H1 (cell line): Measurements from ENCODE around the gene ACBD4. TPM values are rescaled to one million over a fixed set of nuclear protein-coding genes. Genes with fewer than 3 reads are reported as not detected.
A peak's percentile ranks its signal among the peaks of the same experiment; 100 is the strongest.

Source experiments
- CTCF ChIA-PET: fragments of 300-600 bp; sonication (Branson Sonifier 250); formaldehyde crosslinking; loops from one replicate; lab custom pipeline; 2021; ENCODE audit not compliant: partially characterized antibody; lab: Charles Lee
- POLR2A ChIA-PET: fragments of 300-600 bp; sonication (Branson Sonifier 250); formaldehyde crosslinking; loops from one replicate; lab custom pipeline; 2021; ENCODE audit warnings: inconsistent platforms; ENCODE audit not compliant: partially characterized antibody; lab: Charles Lee
- DNase-seq, 2 experiments: peaks; one replicate each; pipeline versions ENCODE4 v3.0.0 to v3.0.0-alpha.2; 2010 to 2022; ENCODE audit warnings: low spot score in 2 of 2, low read depth in 1 of 2, mixed read lengths in 1 of 2
- FAIRE-seq: peaks from 2 replicates; lab custom pipeline; 2011; peaks lifted over from hg19 to GRCh38; lab: Jason Lieb, UNC
- H2AFZ ChIP-seq: 2 replicates; pipeline ENCODE4 v1.8.1; 2012; ENCODE audit warnings: low read length, inconsistent platforms
- H2AK5ac ChIP-seq: 2 replicates; pipeline ENCODE4 v1.6.1; 2013; ENCODE audit warnings: low read depth, low read length
- H2BK120ac ChIP-seq: replicated peaks from 2 replicates; pipeline ENCODE3; 2013; ENCODE audit warnings: low read depth, low read length, inconsistent platforms
- H2BK12ac ChIP-seq: 2 replicates; pipeline ENCODE4 v1.6.1; 2013; ENCODE audit warnings: low read depth, low read length
- H2BK15ac ChIP-seq: 2 replicates; pipeline ENCODE4 v1.6.1; 2013; ENCODE audit warnings: low read length
- H2BK20ac ChIP-seq: 2 replicates; pipeline ENCODE4 v1.6.1; 2013; ENCODE audit warnings: low read length
- H2BK5ac ChIP-seq: 2 replicates; pipeline ENCODE4 v1.6.1; 2013; ENCODE audit warnings: low read depth, low read length
- H3K14ac ChIP-seq: 2 replicates; pipeline ENCODE4 v1.6.1; 2013; ENCODE audit warnings: inconsistent platforms; ENCODE audit not compliant: insufficient read length
- H3K18ac ChIP-seq: 2 replicates; pipeline ENCODE4 v1.6.1; 2013; ENCODE audit warnings: low read length; ENCODE audit errors: extremely low read depth
- H3K23ac ChIP-seq: 2 replicates; pipeline ENCODE4 v1.6.1; 2013; ENCODE audit warnings: inconsistent platforms; ENCODE audit not compliant: insufficient read length
- H3K23me2 ChIP-seq: 2 replicates; pipeline ENCODE4 v1.6.1; 2013; ENCODE audit warnings: low read depth, low read length
- H3K27ac ChIP-seq: 2 replicates; pipeline ENCODE4 v1.6.1; 2011; ENCODE audit warnings: low read depth, low read length, inconsistent platforms
- H3K27me3 ChIP-seq, 4 experiments: replicated peaks in 1 of 4; 1 replicate in 1 of 4; 2 replicates in 3 of 4; pipeline versions ENCODE4 v1.6.1 to v1.8.1; 2011 to 2013; ENCODE audit warnings: low read length in 3 of 4, mild to moderate bottlenecking in 3 of 4, inconsistent platforms in 2 of 4, mixed read lengths in 2 of 4, moderate library complexity in 1 of 4; ENCODE audit not compliant: control insufficient read depth in 3 of 4, insufficient read depth in 3 of 4; ENCODE audit errors: extremely low read depth in 1 of 4
- H3K36me3 ChIP-seq, 4 experiments: 2 replicates each; pipeline versions ENCODE4 v1.6.1 to v1.8.1; 2011 to 2013; ENCODE audit warnings: mild to moderate bottlenecking in 4 of 4, low read length in 3 of 4, moderate library complexity in 2 of 4, control low read depth in 1 of 4, inconsistent platforms in 1 of 4; ENCODE audit not compliant: insufficient read depth in 4 of 4, control insufficient read depth in 2 of 4
- H3K4ac ChIP-seq: replicated peaks from 2 replicates; pipeline ENCODE3; 2013; ENCODE audit warnings: low read length, low read depth, mixed read lengths, inconsistent platforms; ENCODE audit not compliant: insufficient read length
- H3K4me1 ChIP-seq, 4 experiments: replicated peaks in 1 of 4; 1 replicate in 1 of 4; 2 replicates in 3 of 4; pipeline versions ENCODE4 v1.6.1 to v1.8.1; 2011 to 2013; ENCODE audit warnings: low read length in 3 of 4, inconsistent platforms in 2 of 4, mixed read lengths in 1 of 4; ENCODE audit not compliant: insufficient read depth in 4 of 4, control insufficient read depth in 3 of 4
- H3K4me2 ChIP-seq, 2 experiments: 2 replicates each; pipeline versions ENCODE4 v1.6.1 to v1.8.1; 2011 to 2013; ENCODE audit warnings: low read depth in 2 of 2, low read length in 2 of 2, control low read depth in 1 of 2, inconsistent platforms in 1 of 2, mild to moderate bottlenecking in 1 of 2; ENCODE audit not compliant: insufficient read depth in 1 of 2
- H3K4me3 ChIP-seq, 4 experiments: fragments of 200-600, 300-600 bp in 1 of 4; sonication (generic), shearing (Covaris generic), sonication (Bioruptor Twin) in 1 of 4; 2 replicates each; pipeline versions ENCODE4 v1.5.1 to v1.8.1; 2011 to 2016; ENCODE audit warnings: low read length in 4 of 4, low read depth in 3 of 4, control low read depth in 2 of 4, inconsistent platforms in 2 of 4, mild to moderate bottlenecking in 2 of 4, mixed read lengths in 1 of 4, moderate library complexity in 1 of 4; ENCODE audit not compliant: insufficient read depth in 2 of 4; ENCODE audit errors: extremely low read depth in 1 of 4
- H3K56ac ChIP-seq: replicated peaks from 2 replicates; pipeline ENCODE3; 2013; ENCODE audit warnings: low read depth, mild to moderate bottlenecking, mixed read lengths, low read length, inconsistent platforms; ENCODE audit not compliant: insufficient read length
- H3K79me1 ChIP-seq: 2 replicates; pipeline ENCODE4 v1.6.1; 2013; ENCODE audit warnings: low read depth, low read length, control low read depth
- H3K79me2 ChIP-seq, 2 experiments: 2 replicates each; pipeline versions ENCODE4 v1.6.1 to v1.8.1; 2012 to 2013; ENCODE audit warnings: low read length in 2 of 2, mild to moderate bottlenecking in 2 of 2, inconsistent platforms in 1 of 2; ENCODE audit not compliant: insufficient read depth in 2 of 2, control insufficient read depth in 1 of 2
- H3K9ac ChIP-seq, 4 experiments: replicated peaks in 1 of 4; 1 replicate in 1 of 4; 2 replicates in 3 of 4; pipeline versions ENCODE4 v1.6.1 to v1.8.1; 2011 to 2013; ENCODE audit warnings: low read depth in 3 of 4, low read length in 3 of 4, control low read depth in 2 of 4, mild to moderate bottlenecking in 2 of 4, moderate library complexity in 2 of 4, inconsistent platforms in 1 of 4; ENCODE audit errors: extremely low read depth in 1 of 4
- H3K9me3 ChIP-seq, 2 experiments: 2 replicates each; pipeline versions ENCODE4 v1.6.1 to v1.8.1; 2012 to 2013; ENCODE audit warnings: mild to moderate bottlenecking in 2 of 2, moderate library complexity in 2 of 2, control low read depth in 1 of 2, inconsistent platforms in 1 of 2, low read depth in 1 of 2, low read length in 1 of 2, mixed read lengths in 1 of 2; ENCODE audit not compliant: insufficient read depth in 2 of 2
- H4K20me1 ChIP-seq, 2 experiments: replicated peaks in 1 of 2; 2 replicates each; pipeline versions ENCODE3 to v1.8.1; 2011 to 2013; ENCODE audit warnings: inconsistent platforms in 2 of 2, low read length in 2 of 2, mild to moderate bottlenecking in 1 of 2; ENCODE audit not compliant: insufficient read depth in 2 of 2, control insufficient read depth in 1 of 2
- H4K5ac ChIP-seq: 2 replicates; pipeline ENCODE4 v1.6.1; 2013; ENCODE audit warnings: low read length, low read depth, mixed read lengths, inconsistent platforms; ENCODE audit not compliant: insufficient read length
- H4K8ac ChIP-seq: 2 replicates; pipeline ENCODE4 v1.8.0; 2013; ENCODE audit warnings: mild to moderate bottlenecking, moderate library complexity, low read length, inconsistent platforms; ENCODE audit not compliant: insufficient read depth; ENCODE audit errors: extremely low read depth
- H4K91ac ChIP-seq: replicated peaks from 2 replicates; pipeline ENCODE3; 2013; ENCODE audit warnings: low read length, mixed read lengths, inconsistent platforms; ENCODE audit not compliant: insufficient read length
- POU5F1 ChIP-seq: IDR thresholded peaks from 2 replicates; pipeline ENCODE4 v1.6.1; 2011; ENCODE audit warnings: low read depth, mild to moderate bottlenecking, low read length, moderate library complexity
- YY1 ChIP-seq: IDR thresholded peaks from 2 replicates; pipeline ENCODE4 v1.6.1; 2011; ENCODE audit warnings: low read depth, mild to moderate bottlenecking, low read length
- WGBS, 2 experiments: shearing (Covaris generic) in 1 of 2; methylation state at CpG; one replicate each; pipeline versions ENCODE4 v1.1.6 to v1.1.7; 2013 to 2015; ENCODE audit warnings: low lambda C conversion rate in 2 of 2, mixed read lengths in 2 of 2, inconsistent platforms in 1 of 2, low coverage in 1 of 2, missing lambda C conversion rate in 1 of 2; ENCODE audit not compliant: insufficient replicate concordance in 2 of 2, insufficient coverage in 1 of 2, insufficient read length in 1 of 2; ENCODE audit errors: extremely low coverage in 1 of 2, missing lambda C conversion rate in 1 of 2; 5-methylcytosine and 5-hydroxymethylcytosine counted together
- polyA plus RNA-seq, 7 experiments: library from polyadenylated mRNA; depleted of rRNA in 3 of 7; stranded (reverse) in 5 of 7; unstranded in 2 of 7; fragments of >200 nt in 5 of 7; fragments of 200-250 nt in 2 of 7; gene quantifications; 1 replicate in 5 of 7; 2 replicates in 1 of 7; 4 replicates in 1 of 7; pipeline versions ENCODE4 v1.2.1 to v1.2.3, GENCODE V29; 2011 to 2013; ENCODE audit warnings: missing spikeins in 2 of 7, mixed read lengths in 2 of 7
- total RNA-seq: library from RNA; stranded (reverse); fragmentation: NEBNext Ultra II Directional; extraction: Animal tissue kit (Norgen Biotek cat#: 25700); gene quantifications from 2 replicates; pipeline ENCODE4 v1.2.1, GENCODE V29; 2021

Gene ACBD4
- total and polyA plus RNA-seq, 2 of the 8 experiments (the other 6 are each of a cell fraction or from before 2014, with no cell fraction given) = 7.3 to 10.7 TPM

GRCh38 chr17:45162025-45162687 lies 26.7 kb downstream of the ACBD4 start:
- FAIRE-seq (no peak), DNase-seq (no peak)
- peak overlapping the region; percentile 85; the same call in 1 of the 2 replicates for H2BK5ac ChIP-seq
- 0 out of 2 replicates have a peak overlapping the region, but pooled peaks have one; percentile 4 for H2AFZ ChIP-seq
- TF ChIP-seq YY1 = peak; percentile 77; the same call in 1 of the 2 replicates
- TF ChIP-seq POU5F1 = no peak
- H3K4me2 ChIP-seq = peak overlapping the region; percentile 79 to 81
- H3K23ac ChIP-seq = no peak overlapping the region
- no peaks in the 10 kb centered on the region for H3K9me3 ChIP-seq
- H3K36me3 ChIP-seq = no peaks in the 10 kb centered on the region
- peak overlapping the region; percentile 55; the same call in 1 of the 2 replicates for H3K27ac ChIP-seq
- H3K27me3 ChIP-seq = no peaks in the 10 kb centered on the region
- H2BK15ac ChIP-seq = peak overlapping the region; percentile 1; the same call in 1 of the 2 replicates
- H3K4me1 ChIP-seq = peaks cover 0 to 9% (median 3%) of the 10 kb centered on the region in 4 experiments; a peak in 3 of 7 replicates
- ChIA-PET CTCF (interaction anchor here (0.8 to 11.5 kb wide), 9 partner anchors 10 to 57 kb away, joined by 3 to 115 read pairs (median 4); partner anchors contain the start of genes ACBD4 and HEXIM1), POLR2A (interaction anchor here (0.7 to 26.8 kb wide), 20 partner anchors 5 to 112 kb away, joined by 3 to 1076 read pairs (median 8); partner anchors contain the start of genes HEXIM1, HEXIM2 and NMT1)
- H2BK12ac ChIP-seq = peak overlapping the region; percentile 81; the same call in 1 of the 2 replicates
- no peaks in the 10 kb centered on the region for H4K20me1 ChIP-seq
- H2BK20ac ChIP-seq = 0 out of 2 replicates have a peak overlapping the region, but pooled peaks have one; percentile 15
- peak overlapping the region; percentile 89 for H3K18ac ChIP-seq
- peak overlapping the region in 3 of 4 experiments; percentile 27 to 49 (median 49); a peak in 4 of 7 replicates for H3K9ac ChIP-seq
- no peak overlapping the region for H2BK120ac ChIP-seq
- 82% methylated on average over 9 of the region's 9 CpGs; no CpG with 5 or more reads in 1 of the 2 experiments for WGBS, 2 experiments
- H3K4ac ChIP-seq = peak overlapping the region; percentile 49
- H3K79me2 ChIP-seq = peaks cover 0 to 6% of the 10 kb centered on the region in 2 experiments; a peak in 2 of 4 replicates
- H2AK5ac ChIP-seq = peak overlapping the region; percentile 47; the same call in 1 of the 2 replicates
- H3K4me3 ChIP-seq = peak overlapping the region; percentile 11 to 53 (median 45)
- H3K56ac ChIP-seq = no peak overlapping the region
- peak overlapping the region; percentile 66 for H4K8ac ChIP-seq
- peak overlapping the region; percentile 34 for H4K91ac ChIP-seq
- H3K14ac ChIP-seq = no peak overlapping the region
- H4K5ac ChIP-seq = peak overlapping the region; percentile 68
- peaks cover 6% of the 10 kb centered on the region for H3K23me2 ChIP-seq
- H3K79me1 ChIP-seq = no peaks in the 10 kb centered on the region
